Measurements from ENCODE around the gene FREM2. TPM values are rescaled to one million over a fixed set of nuclear protein-coding genes. Genes with fewer than 3 reads are reported as not detected.

The FREM2 gene
- total and polyA plus RNA-seq, 2 of the 4 experiments (the other 2 are of a cell fraction), result not detected

DNA sequence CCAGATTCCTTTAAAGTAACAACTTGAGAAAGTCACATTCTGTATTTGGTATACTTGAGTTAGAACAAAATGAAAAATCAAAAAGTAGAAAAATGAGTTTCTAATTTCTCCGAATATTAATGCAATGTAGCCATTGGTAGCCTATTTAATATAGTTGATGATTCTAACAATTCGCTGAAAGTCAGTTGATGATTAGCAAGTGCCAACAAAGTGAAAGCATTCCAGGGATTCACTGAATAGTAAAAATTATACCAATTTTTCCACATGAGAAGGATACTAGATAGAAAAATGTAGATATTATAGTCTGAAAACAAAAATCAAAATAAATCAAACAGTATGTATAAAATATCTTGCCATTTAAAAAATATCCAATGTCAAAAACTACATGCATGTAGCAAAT is 117.2 kb downstream of the FREM2 start:
- CTCF ChIA-PET, result no interaction called here

More for the DNA sequence above, 117.2 kb downstream of the FREM2 start:
- Histone ChIP-seq H3K4ac (ENCODE audit: low read depth, low read length) (no peak overlapping the region), H3K9me1 (ENCODE audit: insufficient read depth, low read length) (no peaks in the 10 kb centered on the region), H4K8ac (ENCODE audit: low read depth in 2 of 2, low read length in 2 of 2) (no peak overlapping the region), H4K91ac (ENCODE audit: insufficient read depth, low read depth, low read length) (no peak overlapping the region), H4K20me1 (ENCODE audit: insufficient read depth, low read length) (no peaks in the 10 kb centered on the region), H3K9ac (ENCODE audit: low read depth, low read length) (no peak overlapping the region), H3K27ac (ENCODE audit: insufficient read depth, low read length) (no peak overlapping the region), H3K27me3 (ENCODE audit: control insufficient read depth, insufficient read depth, low read length) (no peaks in the 10 kb centered on the region), H2BK120ac (ENCODE audit: low read depth, low read length) (no peak overlapping the region), H4K5ac (ENCODE audit: low read depth, low read length) (no peak overlapping the region), H3K4me1 (ENCODE audit: control insufficient read depth, insufficient read depth, low read length) (no peaks in the 10 kb centered on the region), H3K23ac (ENCODE audit: low read depth, low read length) (no peak overlapping the region), H2AK9ac (replicated peaks; ENCODE audit: low read depth, low read length, poor library complexity) (no peak overlapping the region), H2BK20ac (ENCODE audit: low read depth, low read length) (no peak overlapping the region), H3K14ac (replicated peaks; ENCODE audit: low read depth, low read length) (no peak overlapping the region), H3K56ac (ENCODE audit: extremely low read depth, insufficient read depth, low read length) (no peak overlapping the region), H3K18ac (ENCODE audit: low read depth, low read length) (no peak overlapping the region), H3K79me1 (ENCODE audit: low read depth in 1 of 2, low read length in 2 of 2) (no peaks in the 10 kb centered on the region), H2AFZ (replicated peaks; ENCODE audit: low read length, poor library complexity) (no peak overlapping the region), H2BK15ac (ENCODE audit: low read depth, low read length) (no peak overlapping the region), H3K36me3 (ENCODE audit: control insufficient read depth, insufficient read depth, low read length) (no peaks in the 10 kb centered on the region), H2BK5ac (ENCODE audit: low read depth, low read length, poor library complexity, severe bottlenecking) (no peak overlapping the region), H3K4me3 (ENCODE audit: insufficient read depth, low read depth, low read length) (no peak overlapping the region), H2AK5ac (ENCODE audit: low read depth, low read length) (no peak overlapping the region), H3K9me3 (ENCODE audit: control insufficient read depth, insufficient read depth, low read length) (peaks cover 4% of the 10 kb centered on the region; the same call in 1 of the 2 replicates), H3K4me2 (ENCODE audit: low read depth, low read length) (no peak overlapping the region)
- TF ChIP-seq, protein P1, sequence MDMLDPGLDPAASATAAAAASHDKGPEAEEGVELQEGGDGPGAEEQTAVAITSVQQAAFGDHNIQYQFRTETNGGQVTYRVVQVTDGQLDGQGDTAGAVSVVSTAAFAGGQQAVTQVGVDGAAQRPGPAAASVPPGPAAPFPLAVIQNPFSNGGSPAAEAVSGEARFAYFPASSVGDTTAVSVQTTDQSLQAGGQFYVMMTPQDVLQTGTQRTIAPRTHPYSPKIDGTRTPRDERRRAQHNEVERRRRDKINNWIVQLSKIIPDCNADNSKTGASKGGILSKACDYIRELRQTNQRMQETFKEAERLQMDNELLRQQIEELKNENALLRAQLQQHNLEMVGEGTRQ (IDR thresholded peaks at IDR 0.05; ENCODE audit: low read depth, low read length), result no peak
- TF ChIP-seq NFE2L2 (IDR thresholded peaks at IDR 0.05; ENCODE audit: low read depth, low read length) (no peak), RAD21 (IDR thresholded peaks at IDR 0.05; ENCODE audit: low read length) (no peak), SMC3 (IDR thresholded peaks at IDR 0.05; ENCODE audit: low read depth, low read length) (no peak), RCOR1 (IDR thresholded peaks at IDR 0.05; ENCODE audit: insufficient replicate concordance, low read length) (no peak), CHD1 (IDR thresholded peaks at IDR 0.05; ENCODE audit: low read depth, low read length) (no peak), MAZ (IDR thresholded peaks at IDR 0.05; ENCODE audit: borderline replicate concordance, low read depth, low read length) (no peak), CEBPB (IDR thresholded peaks at IDR 0.05; ENCODE audit: low read depth, low read length) (no peak), MXI1 (IDR thresholded peaks at IDR 0.05; ENCODE audit: borderline replicate concordance, low read depth, low read length) (no peak), FOS (IDR thresholded peaks at IDR 0.05; ENCODE audit: low read depth, low read length) (no peak), RFX5 (IDR thresholded peaks at IDR 0.05; ENCODE audit: low read depth, low read length) (no peak), POLR2A (IDR thresholded peaks at IDR 0.05; ENCODE audit: low read depth, low read length) (no peak), MAFK (IDR thresholded peaks at IDR 0.05; ENCODE audit: low read depth, low read length) (no peak)
- TF ChIP-seq, protein P2, sequence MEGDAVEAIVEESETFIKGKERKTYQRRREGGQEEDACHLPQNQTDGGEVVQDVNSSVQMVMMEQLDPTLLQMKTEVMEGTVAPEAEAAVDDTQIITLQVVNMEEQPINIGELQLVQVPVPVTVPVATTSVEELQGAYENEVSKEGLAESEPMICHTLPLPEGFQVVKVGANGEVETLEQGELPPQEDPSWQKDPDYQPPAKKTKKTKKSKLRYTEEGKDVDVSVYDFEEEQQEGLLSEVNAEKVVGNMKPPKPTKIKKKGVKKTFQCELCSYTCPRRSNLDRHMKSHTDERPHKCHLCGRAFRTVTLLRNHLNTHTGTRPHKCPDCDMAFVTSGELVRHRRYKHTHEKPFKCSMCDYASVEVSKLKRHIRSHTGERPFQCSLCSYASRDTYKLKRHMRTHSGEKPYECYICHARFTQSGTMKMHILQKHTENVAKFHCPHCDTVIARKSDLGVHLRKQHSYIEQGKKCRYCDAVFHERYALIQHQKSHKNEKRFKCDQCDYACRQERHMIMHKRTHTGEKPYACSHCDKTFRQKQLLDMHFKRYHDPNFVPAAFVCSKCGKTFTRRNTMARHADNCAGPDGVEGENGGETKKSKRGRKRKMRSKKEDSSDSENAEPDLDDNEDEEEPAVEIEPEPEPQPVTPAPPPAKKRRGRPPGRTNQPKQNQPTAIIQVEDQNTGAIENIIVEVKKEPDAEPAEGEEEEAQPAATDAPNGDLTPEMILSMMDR (conservative IDR thresholded peaks at IDR 0.05; ENCODE audit: low read depth, low read length), result no peak
- TF ChIP-seq, protein P3, sequence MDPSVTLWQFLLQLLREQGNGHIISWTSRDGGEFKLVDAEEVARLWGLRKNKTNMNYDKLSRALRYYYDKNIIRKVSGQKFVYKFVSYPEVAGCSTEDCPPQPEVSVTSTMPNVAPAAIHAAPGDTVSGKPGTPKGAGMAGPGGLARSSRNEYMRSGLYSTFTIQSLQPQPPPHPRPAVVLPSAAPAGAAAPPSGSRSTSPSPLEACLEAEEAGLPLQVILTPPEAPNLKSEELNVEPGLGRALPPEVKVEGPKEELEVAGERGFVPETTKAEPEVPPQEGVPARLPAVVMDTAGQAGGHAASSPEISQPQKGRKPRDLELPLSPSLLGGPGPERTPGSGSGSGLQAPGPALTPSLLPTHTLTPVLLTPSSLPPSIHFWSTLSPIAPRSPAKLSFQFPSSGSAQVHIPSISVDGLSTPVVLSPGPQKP (IDR thresholded peaks at IDR 0.05; ENCODE audit: borderline replicate concordance, low read depth, low read length), result no peak
- in situ Hi-C loops (cut with MboI; ENCODE audit: low sequenced_read_pairs) (no loop called here), dilution Hi-C loops (cut with HindIII; ENCODE audit: low sequenced_read_pairs, unreplicated experiment) (no loop called here), intact Hi-C loops (cut with micrococcal nuclease) (no loop called here)
- ATAC-seq (ENCODE audit: low read depth) (no peak), DNase-seq (no peak)
- POLR2A ChIA-PET (ENCODE audit: unreplicated experiment), result no interaction called here
- no CpG with 5 or more reads among the region's 2 CpGs for WGBS, 2 experiments (ENCODE audit: extremely low coverage in 2 of 2, insufficient read length in 1 of 2)
- no TSS peak for BruUV-seq (replicated peaks)

Data from IMR-90 (cell line).